GM12874 (cell line): ENCODE results near the gene CASP8.

ENCODE experiments used
- TF ChIP-seq, protein P1 (sequence below): IDR thresholded peaks from 2 replicates; pipeline ENCODE4 v1.5.1; 2011; ENCODE audit warnings: low read depth, mild to moderate bottlenecking, control low read depth, low read length, moderate library complexity; ENCODE audit not compliant: insufficient read depth

Gene CASP8

GRCh38 chr2:201250741-201251140 lies 9.6 kb upstream of the CASP8 start:
- TF ChIP-seq, protein P1, sequence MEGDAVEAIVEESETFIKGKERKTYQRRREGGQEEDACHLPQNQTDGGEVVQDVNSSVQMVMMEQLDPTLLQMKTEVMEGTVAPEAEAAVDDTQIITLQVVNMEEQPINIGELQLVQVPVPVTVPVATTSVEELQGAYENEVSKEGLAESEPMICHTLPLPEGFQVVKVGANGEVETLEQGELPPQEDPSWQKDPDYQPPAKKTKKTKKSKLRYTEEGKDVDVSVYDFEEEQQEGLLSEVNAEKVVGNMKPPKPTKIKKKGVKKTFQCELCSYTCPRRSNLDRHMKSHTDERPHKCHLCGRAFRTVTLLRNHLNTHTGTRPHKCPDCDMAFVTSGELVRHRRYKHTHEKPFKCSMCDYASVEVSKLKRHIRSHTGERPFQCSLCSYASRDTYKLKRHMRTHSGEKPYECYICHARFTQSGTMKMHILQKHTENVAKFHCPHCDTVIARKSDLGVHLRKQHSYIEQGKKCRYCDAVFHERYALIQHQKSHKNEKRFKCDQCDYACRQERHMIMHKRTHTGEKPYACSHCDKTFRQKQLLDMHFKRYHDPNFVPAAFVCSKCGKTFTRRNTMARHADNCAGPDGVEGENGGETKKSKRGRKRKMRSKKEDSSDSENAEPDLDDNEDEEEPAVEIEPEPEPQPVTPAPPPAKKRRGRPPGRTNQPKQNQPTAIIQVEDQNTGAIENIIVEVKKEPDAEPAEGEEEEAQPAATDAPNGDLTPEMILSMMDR, result no peak

DNA sequence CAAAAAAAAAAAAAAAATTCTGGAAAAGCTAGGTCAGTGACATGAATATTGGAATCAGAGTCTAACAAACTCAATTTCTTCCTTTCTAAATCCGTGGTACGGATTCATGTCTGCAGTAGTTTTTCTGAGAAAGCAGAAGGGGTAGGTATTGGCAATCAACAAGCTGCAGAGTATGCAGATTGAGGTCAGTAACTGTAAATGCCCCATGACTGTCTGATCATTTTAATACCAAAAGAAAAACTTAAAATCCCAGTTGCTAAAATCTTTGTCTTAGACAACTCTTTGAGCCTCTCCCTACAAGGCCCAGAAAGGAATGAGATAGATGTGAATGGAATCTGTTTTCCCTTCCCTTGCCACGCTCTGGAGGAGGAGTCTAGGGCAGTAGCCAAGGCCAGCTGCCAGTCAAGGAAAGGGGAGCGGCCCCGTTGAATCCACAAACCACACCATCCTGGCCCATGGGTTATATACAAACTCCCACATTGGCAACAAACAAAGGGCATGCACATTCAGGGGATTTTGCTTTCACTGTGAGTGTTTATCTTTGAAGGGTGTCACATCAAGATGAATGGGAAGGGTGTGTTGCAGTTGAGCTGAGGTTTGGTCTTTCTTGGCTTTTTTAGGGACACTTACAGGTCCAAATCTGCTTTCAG lies 6.1 kb upstream of the CASP8 start:
- TF ChIP-seq, protein P1, result no peak

- TF ChIP-seq, protein P1, result no peak
Measured at GRCh38 chr2:201255408-201256033, 4.8 kb upstream of the CASP8 start.

- TF ChIP-seq, protein P1, result no peak
Measured at GRCh38 chr2:201256082-201256481, 4.3 kb upstream of the CASP8 start.

DNA sequence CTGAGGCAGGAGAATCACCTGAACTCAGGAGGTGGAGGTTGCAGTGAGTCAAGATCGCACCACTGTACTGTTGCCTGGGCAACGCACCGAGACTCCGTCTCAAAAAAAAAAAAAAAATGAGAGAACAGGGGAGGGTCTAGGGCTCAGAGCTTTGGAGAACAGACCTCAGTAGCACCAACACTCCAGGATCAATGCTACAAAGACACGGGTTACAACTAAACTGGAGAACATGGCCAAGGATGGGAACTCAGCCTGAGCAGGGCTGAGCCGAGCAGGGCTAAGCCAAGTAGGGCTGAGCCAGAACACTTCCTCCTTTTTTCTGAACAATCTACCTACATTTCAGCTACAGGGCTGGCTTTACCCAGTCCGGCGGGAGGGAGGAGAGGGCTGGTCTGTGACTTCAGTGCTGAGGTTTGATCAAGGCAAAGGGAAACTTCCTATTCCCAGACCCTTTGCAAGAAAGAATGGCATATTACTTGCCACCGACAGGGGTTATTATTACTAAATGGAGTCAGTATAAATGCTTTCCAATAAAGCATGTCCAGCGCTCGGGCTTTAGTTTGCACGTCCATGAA lies 2.9 kb upstream of the CASP8 start:
- TF ChIP-seq, protein P1, result no peak

GRCh38 chr2:201257956-201258665 lies 2.2 kb upstream of the CASP8 start:
- TF ChIP-seq, protein P1, result no peak

DNA sequence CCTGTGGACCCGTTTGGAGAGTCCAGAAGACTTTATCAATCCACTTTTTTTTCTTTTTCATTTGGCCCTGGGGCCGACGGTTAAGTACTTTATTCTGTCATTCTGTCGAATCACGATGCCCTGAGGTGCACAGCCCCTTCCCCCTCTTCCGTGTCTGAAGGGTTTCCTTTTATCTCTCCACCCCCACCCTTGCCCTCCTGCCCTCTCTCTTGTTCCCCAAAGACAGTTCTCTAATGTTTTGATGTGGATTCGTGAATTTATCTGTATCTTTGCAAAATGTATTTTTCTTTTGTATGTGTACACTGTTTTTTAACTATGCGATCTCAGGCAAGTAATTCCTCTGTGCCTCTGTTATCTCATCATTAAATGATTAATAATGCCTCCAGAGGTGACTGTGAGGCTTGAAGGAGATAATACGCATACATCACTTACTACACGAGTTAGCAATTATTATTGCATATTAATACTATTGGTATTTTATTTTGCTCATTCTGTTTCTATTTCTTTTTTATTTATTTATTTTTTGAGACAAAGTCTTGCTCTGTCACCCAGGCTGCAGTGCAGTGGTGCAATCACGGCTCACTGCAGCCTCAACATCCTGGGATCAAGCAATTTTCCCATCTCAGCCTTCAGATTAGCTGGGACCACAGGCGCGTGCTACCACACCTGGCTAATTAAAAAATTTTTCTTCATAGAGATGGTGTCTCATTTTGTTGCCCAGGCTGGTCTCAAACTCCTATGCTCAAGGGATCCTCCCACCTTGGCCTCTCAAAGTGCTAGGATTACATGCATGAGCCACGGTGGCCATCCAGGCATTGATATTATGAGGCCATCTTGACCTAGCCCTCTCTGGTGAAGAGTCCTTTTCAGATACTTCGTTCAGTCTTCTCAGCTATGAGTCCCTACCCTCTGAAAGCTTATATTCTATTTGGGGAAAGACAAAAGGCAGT lies 1.4 kb upstream of the CASP8 start:
- TF ChIP-seq, protein P1, result no peak
